ENCODE measurements around the gene MAN1A1.

The MAN1A1 gene

DNA sequence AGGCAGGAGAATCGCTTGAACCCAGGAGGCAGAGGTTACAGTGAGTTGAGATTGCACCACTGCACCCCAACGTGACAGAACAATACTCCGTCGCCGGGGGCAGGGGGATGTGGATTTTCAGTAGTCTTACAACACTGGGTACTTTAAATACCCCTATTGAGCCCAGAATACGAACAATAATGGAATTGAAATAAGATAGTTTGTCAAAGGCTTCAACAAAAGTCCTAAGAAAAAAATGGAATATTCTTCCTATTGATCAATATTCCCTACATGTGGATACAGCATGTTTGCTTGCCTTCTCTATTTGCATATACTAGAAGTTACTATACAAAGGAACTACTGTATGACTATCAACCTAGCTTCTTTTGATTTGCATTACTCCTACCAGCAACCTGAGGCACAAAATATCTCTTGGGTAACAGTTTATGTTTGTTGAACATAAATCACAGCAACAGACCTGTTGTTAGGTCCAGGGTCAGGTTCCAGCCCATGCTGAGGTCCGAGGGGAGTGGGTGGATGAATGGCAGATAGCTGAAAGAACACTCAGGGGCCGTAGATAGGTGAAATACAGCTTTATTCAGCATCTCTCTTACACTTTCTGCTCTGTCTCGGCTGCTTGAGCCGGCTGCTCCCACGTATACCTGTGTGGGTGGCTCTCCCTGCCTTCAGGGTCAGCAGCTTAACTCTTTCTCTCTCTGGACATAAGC is 23.8 kb downstream of the MAN1A1 start:
- no peak for DNase-seq (ENCODE audit: low read depth)

- no peak for DNase-seq (ENCODE audit: low read depth)
Observed at GRCh38 chr6:119324718-119325117, 24.8 kb downstream of the MAN1A1 start.

DNA sequence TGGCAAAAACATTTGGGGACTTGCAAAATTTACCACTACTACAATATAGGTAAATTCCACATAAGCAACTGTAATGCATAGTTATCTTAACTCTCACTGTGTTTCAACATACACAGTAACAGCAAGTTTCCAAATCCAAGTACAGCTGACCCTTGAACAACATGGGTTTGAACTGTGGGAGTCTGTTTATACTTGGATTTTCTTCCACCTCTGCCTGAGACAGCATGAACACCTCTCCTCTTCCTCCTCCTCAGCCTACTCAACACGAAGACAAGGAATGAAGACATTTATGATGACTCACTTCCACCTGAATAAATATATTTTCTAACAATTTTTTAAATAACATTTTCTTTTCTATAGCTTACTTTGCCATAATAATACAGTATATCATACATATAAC is 25.6 kb downstream of the MAN1A1 start:
- DNase-seq (ENCODE audit: low read depth), result no peak

DNA sequence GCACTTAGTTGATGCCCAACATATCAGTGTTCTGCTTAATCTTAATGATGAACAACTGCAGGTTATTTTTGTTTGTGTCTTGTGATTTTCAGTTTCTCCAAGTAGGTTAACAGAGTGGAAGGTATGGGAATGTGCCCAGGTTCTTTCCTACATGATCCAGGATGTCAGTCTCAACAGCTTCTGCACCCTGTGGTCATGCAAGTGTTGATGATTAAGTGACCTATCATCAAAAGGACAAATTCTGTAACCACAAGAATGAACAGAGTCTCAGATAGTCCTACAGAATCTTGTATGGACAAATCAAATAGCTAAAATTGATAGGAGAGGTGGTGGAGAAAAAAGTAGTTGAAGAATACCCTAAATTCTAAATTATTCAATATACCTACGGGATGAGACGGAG is 26.1 kb downstream of the MAN1A1 start:
- no peak for DNase-seq (ENCODE audit: low read depth)

- no peak for DNase-seq (ENCODE audit: low read depth)
Observed at GRCh38 chr6:119322715-119323350, 26.7 kb downstream of the MAN1A1 start.

DNA sequence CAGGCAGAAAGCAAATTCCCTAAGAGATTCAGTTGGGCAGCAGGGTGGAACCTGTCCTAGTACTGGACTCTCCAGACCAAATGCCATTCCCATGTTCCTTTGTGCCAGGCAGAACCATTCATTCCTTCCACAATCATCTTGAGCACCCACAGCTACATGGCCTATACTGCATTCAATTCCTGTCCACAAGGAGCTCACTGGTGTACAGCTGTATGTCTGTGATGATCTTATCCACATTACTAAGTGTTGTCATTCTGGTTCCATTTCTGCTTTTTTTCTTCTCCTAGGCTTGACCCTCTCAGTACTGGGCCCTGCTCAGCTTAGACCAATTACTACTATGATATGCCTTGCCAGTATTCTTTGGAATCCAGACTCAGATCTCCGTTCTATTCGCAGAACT is 27.5 kb downstream of the MAN1A1 start:
- no peak for DNase-seq (ENCODE audit: low read depth)

GRCh38 chr6:119319694-119320093 is 29.9 kb downstream of the MAN1A1 start:
- DNase-seq (ENCODE audit: low read depth), result no peak

GRCh38 chr6:119318730-119319129 is 30.8 kb downstream of the MAN1A1 start:
- no peak for DNase-seq (ENCODE audit: low read depth)

DNA sequence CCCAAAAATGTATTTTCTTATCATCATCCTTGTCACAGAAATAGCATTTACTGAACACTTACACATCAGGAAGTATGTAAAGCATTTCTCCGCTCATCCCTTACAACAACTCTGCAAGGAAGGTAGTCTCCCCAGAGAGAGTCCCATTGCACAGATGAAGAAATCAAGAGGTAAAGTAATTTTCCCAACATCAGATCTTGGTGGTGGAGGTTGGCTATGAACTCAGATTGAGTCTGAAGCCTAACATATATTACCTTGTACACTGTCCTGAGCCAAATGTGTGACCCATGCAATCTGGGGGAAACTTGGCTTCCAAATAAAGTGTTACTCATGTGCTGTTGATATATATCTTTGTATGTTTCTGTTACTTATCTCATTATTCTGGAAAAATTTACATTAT is 31.4 kb downstream of the MAN1A1 start:
- no peak for DNase-seq (ENCODE audit: low read depth)

DNA sequence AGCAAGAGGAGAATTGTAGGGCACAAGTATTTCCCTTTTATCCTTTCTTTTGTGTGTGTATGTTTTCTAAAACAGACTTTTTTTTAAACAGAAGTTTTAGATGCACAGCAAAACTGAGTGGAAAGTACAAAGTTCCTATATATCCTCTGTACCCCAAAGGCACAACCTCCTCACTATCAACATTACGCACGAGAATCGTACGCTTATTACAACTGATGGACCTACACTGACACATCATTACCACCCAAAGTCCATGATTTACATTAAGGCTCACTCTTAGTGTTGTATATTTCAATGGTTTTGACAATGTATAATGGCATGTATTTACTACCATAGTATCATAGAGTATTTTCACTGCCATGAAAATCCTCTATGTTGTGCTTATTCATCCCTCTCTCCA is 32.6 kb downstream of the MAN1A1 start:
- no peak for DNase-seq (ENCODE audit: low read depth)

DNA sequence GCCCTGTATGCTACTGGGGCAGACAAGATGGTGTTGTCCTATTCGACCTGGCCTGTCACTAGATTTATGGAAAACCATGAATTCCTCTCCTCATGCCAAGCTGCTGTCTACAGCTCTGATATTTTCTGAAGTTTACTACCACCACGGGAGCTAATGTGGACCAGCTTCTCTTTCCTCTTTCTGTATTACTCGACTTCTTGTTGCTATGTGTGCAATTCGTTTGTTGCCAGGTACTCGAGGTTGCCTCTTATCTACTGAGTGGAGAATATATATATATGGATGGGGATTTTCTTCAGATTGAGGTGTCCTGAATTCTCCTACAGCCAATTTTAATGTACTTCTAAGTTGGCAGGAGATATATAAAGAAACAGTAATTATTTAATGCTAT is 34.7 kb downstream of the MAN1A1 start:
- DNase-seq (ENCODE audit: low read depth), result no peak

GRCh38 chr6:119313937-119314884 is 35.4 kb downstream of the MAN1A1 start:
- DNase-seq (ENCODE audit: low read depth), result no peak

DNA sequence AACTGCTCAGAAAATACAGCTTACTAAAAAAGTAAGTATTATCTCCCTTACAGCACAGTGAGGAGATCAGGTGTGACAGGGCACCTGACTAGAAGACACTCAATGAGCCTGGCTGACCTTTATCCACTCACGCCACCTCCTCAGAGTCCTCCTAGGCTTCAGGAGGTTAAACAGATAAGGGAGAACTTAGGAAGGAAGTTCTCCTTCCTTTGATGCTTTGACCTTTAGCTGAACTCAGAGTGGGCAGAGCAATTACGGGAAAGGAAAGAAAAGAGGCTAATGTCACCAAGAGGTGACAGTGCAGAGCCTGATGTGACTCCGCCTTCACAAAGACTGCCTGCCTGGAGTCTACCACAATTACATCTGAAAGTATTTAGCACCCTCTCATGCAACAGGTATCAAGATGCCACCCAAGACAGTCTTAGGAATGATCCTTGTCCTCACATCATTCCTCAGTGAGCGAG is 36.7 kb downstream of the MAN1A1 start:
- DNase-seq (ENCODE audit: low read depth), result no peak

- DNase-seq (ENCODE audit: low read depth), result no peak
Observed at GRCh38 chr6:119312441-119312840, 37.1 kb downstream of the MAN1A1 start.

GRCh38 chr6:119311514-119312142 is 37.9 kb downstream of the MAN1A1 start:
- DNase-seq (ENCODE audit: low read depth), result no peak

- no peak for DNase-seq (ENCODE audit: low read depth)
Observed at GRCh38 chr6:119310486-119311036, 39.0 kb downstream of the MAN1A1 start.

- peak; percentile 21 for DNase-seq (ENCODE audit: low read depth)
Observed at GRCh38 chr6:119308991-119309657, 40.4 kb downstream of the MAN1A1 start.

DNA sequence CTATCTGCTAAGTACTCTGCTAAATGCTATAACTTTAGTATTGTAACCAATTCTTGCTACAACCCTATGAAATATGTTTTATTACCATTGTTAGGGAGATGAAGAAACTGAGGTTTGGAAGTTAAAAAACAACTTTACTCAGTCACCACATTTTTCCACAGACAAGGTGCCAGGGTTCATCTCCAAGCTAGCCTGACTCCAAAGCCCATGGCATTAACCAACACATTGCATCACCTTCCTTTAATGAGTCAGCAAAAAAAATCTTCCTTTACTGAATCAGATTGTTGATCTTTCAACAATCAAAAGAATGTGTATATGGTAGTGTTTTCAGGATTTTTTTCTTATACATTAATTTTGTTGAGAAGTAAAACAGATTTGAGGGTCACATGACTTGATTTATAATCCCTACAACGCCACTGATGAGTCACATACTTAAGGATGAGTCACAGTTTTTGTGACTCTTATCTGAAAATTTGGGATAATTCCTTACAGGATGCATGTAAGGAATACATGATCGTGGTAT is 41.5 kb downstream of the MAN1A1 start:
- DNase-seq (ENCODE audit: low read depth), result peak; percentile 62

DNA sequence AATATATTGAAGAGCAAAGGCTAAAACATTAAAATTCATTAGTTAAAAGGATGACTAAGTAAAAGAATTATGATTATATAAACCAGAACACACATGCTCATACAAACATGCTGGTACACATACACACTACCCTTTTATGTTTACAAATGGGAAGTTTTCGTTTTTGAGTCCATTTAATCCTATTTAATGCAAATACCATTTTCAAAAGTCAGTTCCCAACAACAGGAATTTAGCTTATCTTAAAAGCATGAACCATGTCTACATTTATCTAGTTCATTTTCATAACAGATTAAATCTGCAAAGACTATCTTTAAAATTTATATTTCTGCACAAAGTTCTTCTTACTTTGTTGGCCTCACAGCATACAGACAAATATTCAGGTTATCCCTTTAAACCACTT is 42.5 kb downstream of the MAN1A1 start:
- no peak for DNase-seq (ENCODE audit: low read depth)

GRCh38 chr6:119306396-119306968 is 43.1 kb downstream of the MAN1A1 start:
- DNase-seq (ENCODE audit: low read depth), result no peak

Data from fibroblast of the conjunctiva (primary cell).